Suprapubic skin (tissue), 4 donors: ENCODE data around the gene WWOX. TPM values are rescaled to one million over a fixed set of nuclear protein-coding genes. Genes with fewer than 3 reads are reported as not detected.

Source experiments
- DNase-seq, 2 donors: peaks; one replicate each; pipeline ENCODE4 v3.0.0-alpha.2; 2019; ENCODE audit warnings: low spot score in 2 of 2
- H3K27ac ChIP-seq: fragments of 200-600 bp; sonication (generic); one replicate; pipeline ENCODE4 v1.5.1; 2019
- H3K27me3 ChIP-seq: fragments of 200-600 bp; sonication (generic); one replicate; pipeline ENCODE4 v1.5.1; 2019
- H3K36me3 ChIP-seq: fragments of 200-600 bp; sonication (generic); one replicate; pipeline ENCODE4 v1.5.1; 2019
- H3K4me1 ChIP-seq: fragments of 200-600 bp; sonication (generic); one replicate; pipeline ENCODE4 v1.5.1; 2019
- H3K4me3 ChIP-seq: fragments of 200-600 bp; sonication (generic); one replicate; pipeline ENCODE4 v1.5.1; 2019; ENCODE audit warnings: mild to moderate bottlenecking
- H3K9me3 ChIP-seq: fragments of 200-600 bp; sonication (generic); one replicate; pipeline ENCODE4 v1.5.1; 2019
- EP300 ChIP-seq: sonication (generic); formaldehyde crosslinking; IDR thresholded peaks from one replicate; pipeline ENCODE4 v1.6.1; 2017; ENCODE audit warnings: antibody characterized with exemption
- POLR2A ChIP-seq, 2 donors: fragments of 450-650 bp; IDR thresholded peaks; one replicate each; pipeline ENCODE4 v1.6.1; 2017; ENCODE audit warnings: antibody characterized with exemption in 2 of 2, mild to moderate bottlenecking in 2 of 2, moderate library complexity in 2 of 2
- POLR2AphosphoS5 ChIP-seq, 3 donors: sonication (generic); formaldehyde crosslinking; IDR thresholded peaks; one replicate each; pipeline ENCODE4 v1.6.1; 2017; ENCODE audit warnings: antibody characterized with exemption in 3 of 3
- WGBS: methylation state at CpG from one replicate; pipeline ENCODE4 v1.1.5; 2018; 5-methylcytosine and 5-hydroxymethylcytosine counted together
- total RNA-seq, 4 donors: library from RNA; depleted of rRNA; stranded (reverse); fragments of >200 nt; gene quantifications; one replicate each; pipeline ENCODE4 v1.1.0, GENCODE V29; 2016
- TF ChIP-seq, protein P1 (sequence below), 2 donors: fragments of 200-600 bp in 1 of 2; fragments of 450-650 bp in 1 of 2; sonication (generic) in 1 of 2; IDR thresholded peaks; one replicate each; pipeline ENCODE4 v1.5.1; 2016 to 2019; ENCODE audit warnings: antibody characterized with exemption in 2 of 2, mild to moderate bottlenecking in 1 of 2, moderate library complexity in 1 of 2

WWOX gene
- total RNA-seq, 4 donors from 2014 or later: 29.6 to 104 (median 47.3) TPM

GRCh38 chr16:79195938-79196337, 1096.5 kb downstream of the WWOX start:
- DNase-seq: no peak

GRCh38 chr16:79201436-79201835, 1102.0 kb downstream of the WWOX start:
- H3K4me3 ChIP-seq: no peak overlapping the region
- no peaks in the 10 kb centered on the region for H3K4me1 ChIP-seq
- TF ChIP-seq, protein P1, sequence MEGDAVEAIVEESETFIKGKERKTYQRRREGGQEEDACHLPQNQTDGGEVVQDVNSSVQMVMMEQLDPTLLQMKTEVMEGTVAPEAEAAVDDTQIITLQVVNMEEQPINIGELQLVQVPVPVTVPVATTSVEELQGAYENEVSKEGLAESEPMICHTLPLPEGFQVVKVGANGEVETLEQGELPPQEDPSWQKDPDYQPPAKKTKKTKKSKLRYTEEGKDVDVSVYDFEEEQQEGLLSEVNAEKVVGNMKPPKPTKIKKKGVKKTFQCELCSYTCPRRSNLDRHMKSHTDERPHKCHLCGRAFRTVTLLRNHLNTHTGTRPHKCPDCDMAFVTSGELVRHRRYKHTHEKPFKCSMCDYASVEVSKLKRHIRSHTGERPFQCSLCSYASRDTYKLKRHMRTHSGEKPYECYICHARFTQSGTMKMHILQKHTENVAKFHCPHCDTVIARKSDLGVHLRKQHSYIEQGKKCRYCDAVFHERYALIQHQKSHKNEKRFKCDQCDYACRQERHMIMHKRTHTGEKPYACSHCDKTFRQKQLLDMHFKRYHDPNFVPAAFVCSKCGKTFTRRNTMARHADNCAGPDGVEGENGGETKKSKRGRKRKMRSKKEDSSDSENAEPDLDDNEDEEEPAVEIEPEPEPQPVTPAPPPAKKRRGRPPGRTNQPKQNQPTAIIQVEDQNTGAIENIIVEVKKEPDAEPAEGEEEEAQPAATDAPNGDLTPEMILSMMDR (IDR thresholded peaks at IDR 0.05): no peak
- no peak for TF ChIP-seq POLR2AphosphoS5 (IDR thresholded peaks at IDR 0.05)
- TF ChIP-seq POLR2A (IDR thresholded peaks at IDR 0.05): no peak
- TF ChIP-seq EP300: no peak
- no peaks in the 10 kb centered on the region for H3K27me3 ChIP-seq
- no peak for DNase-seq
- H3K27ac ChIP-seq: no peak overlapping the region
- H3K36me3 ChIP-seq: no peaks in the 10 kb centered on the region
- no peaks in the 10 kb centered on the region for H3K9me3 ChIP-seq
- WGBS: 75% methylated on average over 5 of the region's 5 CpGs

More at GRCh38 chr16:79195938-79196337, 1096.5 kb downstream of the WWOX start:
- Histone ChIP-seq H3K4me1 (no peaks in the 10 kb centered on the region), H3K36me3 (no peaks in the 10 kb centered on the region), H3K4me3 (no peak overlapping the region), H3K27ac (no peak overlapping the region), H3K9me3 (no peaks in the 10 kb centered on the region), H3K27me3 (no peaks in the 10 kb centered on the region)
- no peak for TF ChIP-seq POLR2A (IDR thresholded peaks at IDR 0.05)
- TF ChIP-seq POLR2AphosphoS5 (IDR thresholded peaks at IDR 0.05): no peak
- TF ChIP-seq, protein P1 (IDR thresholded peaks at IDR 0.05): no peak
- TF ChIP-seq EP300: no peak
- WGBS: 65% methylated on average over 4 of the region's 4 CpGs

DNA sequence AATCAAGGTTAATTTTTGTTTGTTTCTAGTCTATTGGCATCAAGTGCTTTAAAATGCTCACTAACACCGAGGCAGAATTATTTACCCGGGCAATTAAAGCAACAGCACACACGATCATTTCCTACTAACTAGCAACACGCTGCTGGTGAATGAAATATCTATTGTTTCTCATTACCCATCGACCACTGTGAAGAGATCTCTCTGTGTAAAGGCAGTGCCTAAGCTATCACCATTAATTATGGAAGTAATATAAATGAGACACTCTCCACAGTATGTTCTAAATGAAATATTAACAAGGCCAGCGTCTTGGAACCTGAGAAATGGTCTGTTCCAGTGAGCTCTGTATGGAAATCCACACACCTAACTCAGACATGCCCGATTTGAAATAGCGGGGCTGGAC, 1103.5 kb downstream of the WWOX start:
- no peak for TF ChIP-seq POLR2A (IDR thresholded peaks at IDR 0.05)
- TF ChIP-seq, protein P1 (IDR thresholded peaks at IDR 0.05): no peak
- TF ChIP-seq EP300: no peak
- TF ChIP-seq POLR2AphosphoS5 (IDR thresholded peaks at IDR 0.05): no peak
- Histone ChIP-seq H3K4me1 (no peaks in the 10 kb centered on the region), H3K4me3 (no peak overlapping the region), H3K9me3 (no peaks in the 10 kb centered on the region), H3K27ac (no peak overlapping the region), H3K27me3 (no peaks in the 10 kb centered on the region), H3K36me3 (no peaks in the 10 kb centered on the region)
- no peak for DNase-seq
- WGBS: 84% methylated on average over 8 of the region's 8 CpGs

DNA sequence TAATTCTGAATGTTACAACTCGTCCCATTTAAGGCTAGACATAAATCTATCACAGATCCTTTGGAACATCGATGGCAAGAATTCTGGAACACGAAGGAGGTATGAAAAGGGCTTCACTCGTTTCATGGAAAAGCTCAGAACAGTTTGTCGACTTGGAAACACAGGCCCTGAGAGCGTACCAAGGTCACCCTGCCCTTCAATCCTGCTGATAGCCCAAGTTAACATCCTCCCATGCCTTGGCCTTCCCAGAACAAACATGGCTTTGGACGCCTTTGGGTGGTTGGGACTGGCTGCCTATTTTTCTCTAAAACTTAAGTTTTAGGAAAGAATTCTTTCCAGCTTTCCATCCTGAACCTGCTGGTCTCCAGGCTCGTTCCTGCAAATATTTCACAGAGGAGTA, 1105.0 kb downstream of the WWOX start:
- Histone ChIP-seq H3K4me3 (no peak overlapping the region), H3K9me3 (no peaks in the 10 kb centered on the region), H3K4me1 (no peaks in the 10 kb centered on the region), H3K36me3 (no peaks in the 10 kb centered on the region), H3K27me3 (no peaks in the 10 kb centered on the region), H3K27ac (no peak overlapping the region)
- DNase-seq: no peak
- WGBS: 84% methylated on average over 8 of the region's 8 CpGs
- TF ChIP-seq POLR2AphosphoS5 (IDR thresholded peaks at IDR 0.05): no peak
- TF ChIP-seq POLR2A (IDR thresholded peaks at IDR 0.05): no peak
- TF ChIP-seq, protein P1 (IDR thresholded peaks at IDR 0.05): no peak
- TF ChIP-seq EP300: no peak

DNA sequence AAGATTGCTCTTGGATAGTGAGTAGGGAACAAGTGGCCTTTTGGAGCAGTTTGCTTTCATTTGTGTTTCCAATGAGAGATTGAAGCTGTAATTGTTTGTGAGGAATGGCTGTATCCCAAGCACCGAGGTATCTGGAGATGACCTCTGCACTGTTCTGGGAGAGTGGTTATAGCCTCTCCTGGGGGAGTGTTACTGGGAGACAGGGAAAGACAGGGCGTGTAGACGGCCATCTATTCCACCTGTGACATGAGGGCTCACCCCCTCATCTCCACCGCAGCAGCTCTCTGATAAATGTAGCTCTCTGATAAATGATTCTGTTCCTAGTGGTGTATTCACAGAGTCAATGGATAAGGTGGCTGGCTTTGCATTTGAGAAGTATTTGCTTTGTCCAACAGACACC, 1107.4 kb downstream of the WWOX start:
- no peak for DNase-seq
- H3K36me3 ChIP-seq: no peaks in the 10 kb centered on the region
- no peaks in the 10 kb centered on the region for H3K9me3 ChIP-seq
- H3K4me1 ChIP-seq: no peaks in the 10 kb centered on the region
- TF ChIP-seq, protein P1 (IDR thresholded peaks at IDR 0.05): no peak
- TF ChIP-seq POLR2AphosphoS5 (IDR thresholded peaks at IDR 0.05): no peak
- TF ChIP-seq EP300: no peak
- no peak for TF ChIP-seq POLR2A (IDR thresholded peaks at IDR 0.05)
- H3K4me3 ChIP-seq: no peak overlapping the region
- H3K27ac ChIP-seq: no peak overlapping the region
- H3K27me3 ChIP-seq: no peaks in the 10 kb centered on the region
- 91% methylated on average over 4 of the region's 4 CpGs for WGBS
